ENCODE measurements around the gene ERLEC1.
"Not testable (repeated sequence)": the region's sequence is repeated elsewhere in the genome, so short reads cannot be mapped to it uniquely, and the experiment has no call there.

Gene ERLEC1

GRCh38 chr2:53841651-53842050 lies 54.8 kb downstream of the ERLEC1 start:
- DNase-seq = not testable (repeated sequence)

DNA sequence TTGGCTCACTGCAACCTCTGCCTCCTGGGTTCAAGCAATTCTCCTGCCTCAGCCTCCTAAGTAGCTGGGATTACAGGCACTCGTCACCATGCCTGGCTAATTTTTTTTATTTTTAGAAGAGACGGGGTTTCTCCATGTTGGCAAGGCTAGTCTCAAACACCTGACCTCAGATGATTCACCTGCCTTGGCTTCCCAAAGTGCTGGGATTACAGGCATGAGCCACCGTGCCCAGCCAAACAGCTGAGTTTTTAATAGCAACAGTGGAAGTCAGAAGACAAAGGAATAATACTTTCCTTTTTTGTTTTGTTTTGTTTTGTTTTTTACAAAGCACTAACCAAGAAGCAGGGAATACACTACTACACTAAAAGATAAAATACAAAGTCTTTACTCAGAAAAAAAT lies 56.0 kb downstream of the ERLEC1 start:
- DNase-seq = no peak

DNA sequence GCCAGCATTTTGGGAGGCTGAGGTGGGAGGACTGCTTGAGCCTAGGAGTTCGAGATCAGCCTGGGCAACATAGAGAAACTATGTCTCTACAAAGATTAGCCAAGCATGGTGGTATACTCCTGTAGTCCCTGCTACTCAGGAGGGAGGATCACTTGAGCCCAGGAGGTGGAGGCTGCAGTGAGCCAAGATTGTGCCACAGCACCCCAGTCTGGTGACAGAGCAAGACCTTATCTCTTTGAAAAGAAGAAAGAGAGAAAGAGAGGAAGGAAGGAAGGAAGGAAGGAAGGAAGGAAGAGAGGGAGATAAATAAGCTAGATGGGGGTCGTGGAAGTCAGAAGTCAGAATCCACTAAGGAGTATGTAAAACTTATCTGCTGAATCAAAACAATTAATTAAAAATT lies 56.8 kb downstream of the ERLEC1 start:
- no peak for DNase-seq

- no peak for DNase-seq
Observed at GRCh38 chr2:53848062-53848461, 61.2 kb downstream of the ERLEC1 start.

- not testable (repeated sequence) for DNase-seq
Observed at GRCh38 chr2:53851052-53851757, 64.4 kb downstream of the ERLEC1 start.

- no peak for DNase-seq
Observed at GRCh38 chr2:53852532-53852931, 65.7 kb downstream of the ERLEC1 start.

- DNase-seq = no peak
Observed at GRCh38 chr2:53854678-53855077, 67.8 kb downstream of the ERLEC1 start.

DNA sequence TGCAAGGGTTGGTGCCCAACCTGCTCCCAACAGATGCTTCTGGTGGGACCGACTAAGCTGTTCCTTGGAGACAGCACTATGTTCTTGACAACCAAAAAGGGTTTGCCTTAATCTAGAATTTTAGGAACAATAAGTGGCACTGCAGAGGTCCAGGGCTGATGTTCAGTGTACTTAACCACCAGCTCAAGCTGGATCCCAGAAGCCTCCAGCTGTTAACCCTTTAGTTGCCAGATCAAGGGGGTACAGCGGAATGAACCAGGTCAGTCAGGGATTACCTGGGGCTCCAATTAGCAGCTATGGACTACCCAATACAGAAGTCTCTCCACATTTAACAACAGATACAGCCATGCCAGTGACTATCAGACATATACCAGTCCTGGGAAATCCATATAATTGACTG lies 69.4 kb downstream of the ERLEC1 start:
- no peak for DNase-seq

- no peak for DNase-seq
Observed at GRCh38 chr2:53859206-53860181, 72.7 kb downstream of the ERLEC1 start, which contains the start of gene GPR75. GPR75 (minus strand) TSS chr2:53859967; CDS start chr2:53854756, 5,211 bp downstream.

GRCh38 chr2:53861824-53862223 lies 75.0 kb downstream of the ERLEC1 start:
- no peak for DNase-seq

- DNase-seq = no peak
Observed at GRCh38 chr2:53863538-53864227, 76.8 kb downstream of the ERLEC1 start.

DNA sequence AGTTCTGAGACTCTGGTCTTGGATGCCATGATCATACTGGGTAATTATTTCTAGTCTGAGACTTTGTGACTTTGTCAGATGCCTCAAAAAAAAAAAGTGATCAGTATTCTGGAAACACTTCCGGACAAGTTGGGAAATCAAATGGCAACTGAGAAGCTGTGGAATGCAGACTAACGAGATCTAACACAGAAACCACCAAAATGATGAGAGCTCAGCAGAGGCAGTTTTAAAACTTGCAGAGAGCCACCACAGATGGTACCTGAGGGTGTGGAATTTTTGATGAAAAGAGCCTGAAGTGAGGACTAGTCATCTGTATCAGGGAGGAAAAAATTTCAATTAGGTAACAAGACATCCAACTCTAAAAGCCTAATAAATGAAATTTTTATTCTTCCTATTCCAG lies 78.4 kb downstream of the ERLEC1 start:
- DNase-seq = no peak

DNA sequence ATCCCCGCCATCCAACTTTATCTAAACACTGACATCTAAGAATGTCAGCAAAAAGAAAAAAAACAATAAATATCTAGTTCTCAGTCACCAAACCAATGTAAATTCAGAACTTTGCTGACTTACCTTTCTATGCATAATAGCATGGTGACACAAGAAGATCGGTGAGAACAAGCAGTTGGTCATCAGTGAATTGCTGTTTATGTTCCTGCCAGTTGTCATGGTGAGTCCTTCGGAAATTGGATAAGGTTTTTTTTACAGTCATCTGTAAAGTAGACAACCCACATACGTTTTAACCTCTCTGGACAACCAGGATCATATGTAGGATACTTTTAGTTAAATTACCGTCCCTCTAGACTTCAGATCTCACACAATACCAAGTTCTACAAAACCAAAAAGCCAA lies 79.1 kb downstream of the ERLEC1 start:
- no peak for DNase-seq

GRCh38 chr2:53867169-53867568 lies 80.3 kb downstream of the ERLEC1 start:
- no peak for DNase-seq

- no peak for DNase-seq
Observed at GRCh38 chr2:53867773-53868172, 80.9 kb downstream of the ERLEC1 start.
